Measurements from ENCODE around the gene CDKN2A. TPM values are rescaled to one million over a fixed set of nuclear protein-coding genes. Genes with fewer than 3 reads are reported as not detected.

CDKN2A gene
- total and polyA plus RNA-seq, 9 of the 15 experiments (the other 6 are each of a cell fraction or from before 2014, with no cell fraction given), result not detected

DNA sequence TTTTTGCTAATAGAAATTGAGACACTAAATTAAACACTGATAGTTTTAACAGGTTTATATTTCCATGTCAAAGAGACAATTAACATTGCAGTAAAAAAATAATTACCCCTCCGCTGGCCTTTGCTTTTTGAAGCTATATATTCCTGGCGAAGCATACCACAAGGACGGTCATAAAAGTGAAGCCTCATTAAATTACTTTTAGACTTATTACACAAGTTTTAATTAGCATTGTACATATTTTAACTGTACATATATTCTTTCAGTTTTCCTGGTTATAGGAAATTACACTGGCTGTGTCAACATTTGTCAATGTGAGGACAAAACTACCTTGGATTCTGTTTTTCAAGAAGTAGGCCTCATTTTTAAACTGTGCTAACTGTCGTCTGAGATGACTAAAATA is 1.2 kb downstream of the CDKN2A start (continued):
- TF ChIP-seq, protein P1, sequence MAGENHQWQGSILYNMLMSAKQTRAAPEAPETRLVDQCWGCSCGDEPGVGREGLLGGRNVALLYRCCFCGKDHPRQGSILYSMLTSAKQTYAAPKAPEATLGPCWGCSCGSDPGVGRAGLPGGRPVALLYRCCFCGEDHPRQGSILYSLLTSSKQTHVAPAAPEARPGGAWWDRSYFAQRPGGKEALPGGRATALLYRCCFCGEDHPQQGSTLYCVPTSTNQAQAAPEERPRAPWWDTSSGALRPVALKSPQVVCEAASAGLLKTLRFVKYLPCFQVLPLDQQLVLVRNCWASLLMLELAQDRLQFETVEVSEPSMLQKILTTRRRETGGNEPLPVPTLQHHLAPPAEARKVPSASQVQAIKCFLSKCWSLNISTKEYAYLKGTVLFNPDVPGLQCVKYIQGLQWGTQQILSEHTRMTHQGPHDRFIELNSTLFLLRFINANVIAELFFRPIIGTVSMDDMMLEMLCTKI (IDR thresholded peaks at IDR 0.05; ENCODE audit: partially characterized antibody), result no peak
- no peak for TF ChIP-seq JUNB (CRISPR knock-in tag; conservative IDR thresholded peaks at IDR 0.05)
- TF ChIP-seq, protein P2, sequence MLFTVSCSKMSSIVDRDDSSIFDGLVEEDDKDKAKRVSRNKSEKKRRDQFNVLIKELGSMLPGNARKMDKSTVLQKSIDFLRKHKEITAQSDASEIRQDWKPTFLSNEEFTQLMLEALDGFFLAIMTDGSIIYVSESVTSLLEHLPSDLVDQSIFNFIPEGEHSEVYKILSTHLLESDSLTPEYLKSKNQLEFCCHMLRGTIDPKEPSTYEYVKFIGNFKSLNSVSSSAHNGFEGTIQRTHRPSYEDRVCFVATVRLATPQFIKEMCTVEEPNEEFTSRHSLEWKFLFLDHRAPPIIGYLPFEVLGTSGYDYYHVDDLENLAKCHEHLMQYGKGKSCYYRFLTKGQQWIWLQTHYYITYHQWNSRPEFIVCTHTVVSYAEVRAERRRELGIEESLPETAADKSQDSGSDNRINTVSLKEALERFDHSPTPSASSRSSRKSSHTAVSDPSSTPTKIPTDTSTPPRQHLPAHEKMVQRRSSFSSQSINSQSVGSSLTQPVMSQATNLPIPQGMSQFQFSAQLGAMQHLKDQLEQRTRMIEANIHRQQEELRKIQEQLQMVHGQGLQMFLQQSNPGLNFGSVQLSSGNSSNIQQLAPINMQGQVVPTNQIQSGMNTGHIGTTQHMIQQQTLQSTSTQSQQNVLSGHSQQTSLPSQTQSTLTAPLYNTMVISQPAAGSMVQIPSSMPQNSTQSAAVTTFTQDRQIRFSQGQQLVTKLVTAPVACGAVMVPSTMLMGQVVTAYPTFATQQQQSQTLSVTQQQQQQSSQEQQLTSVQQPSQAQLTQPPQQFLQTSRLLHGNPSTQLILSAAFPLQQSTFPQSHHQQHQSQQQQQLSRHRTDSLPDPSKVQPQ (CRISPR knock-in tag; IDR thresholded peaks at IDR 0.05; ENCODE audit: borderline replicate concordance), result no peak
- TF ChIP-seq, protein P3, sequence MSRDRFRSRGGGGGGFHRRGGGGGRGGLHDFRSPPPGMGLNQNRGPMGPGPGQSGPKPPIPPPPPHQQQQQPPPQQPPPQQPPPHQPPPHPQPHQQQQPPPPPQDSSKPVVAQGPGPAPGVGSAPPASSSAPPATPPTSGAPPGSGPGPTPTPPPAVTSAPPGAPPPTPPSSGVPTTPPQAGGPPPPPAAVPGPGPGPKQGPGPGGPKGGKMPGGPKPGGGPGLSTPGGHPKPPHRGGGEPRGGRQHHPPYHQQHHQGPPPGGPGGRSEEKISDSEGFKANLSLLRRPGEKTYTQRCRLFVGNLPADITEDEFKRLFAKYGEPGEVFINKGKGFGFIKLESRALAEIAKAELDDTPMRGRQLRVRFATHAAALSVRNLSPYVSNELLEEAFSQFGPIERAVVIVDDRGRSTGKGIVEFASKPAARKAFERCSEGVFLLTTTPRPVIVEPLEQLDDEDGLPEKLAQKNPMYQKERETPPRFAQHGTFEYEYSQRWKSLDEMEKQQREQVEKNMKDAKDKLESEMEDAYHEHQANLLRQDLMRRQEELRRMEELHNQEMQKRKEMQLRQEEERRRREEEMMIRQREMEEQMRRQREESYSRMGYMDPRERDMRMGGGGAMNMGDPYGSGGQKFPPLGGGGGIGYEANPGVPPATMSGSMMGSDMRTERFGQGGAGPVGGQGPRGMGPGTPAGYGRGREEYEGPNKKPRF (IDR thresholded peaks at IDR 0.05; ENCODE audit: low read depth, low read length), result no peak
- no peak for TF ChIP-seq ZNF778 (CRISPR knock-in tag; IDR thresholded peaks at IDR 0.05)
- TF ChIP-seq SUPT5H (IDR thresholded peaks at IDR 0.05), result no peak
- TF ChIP-seq, protein P4, sequence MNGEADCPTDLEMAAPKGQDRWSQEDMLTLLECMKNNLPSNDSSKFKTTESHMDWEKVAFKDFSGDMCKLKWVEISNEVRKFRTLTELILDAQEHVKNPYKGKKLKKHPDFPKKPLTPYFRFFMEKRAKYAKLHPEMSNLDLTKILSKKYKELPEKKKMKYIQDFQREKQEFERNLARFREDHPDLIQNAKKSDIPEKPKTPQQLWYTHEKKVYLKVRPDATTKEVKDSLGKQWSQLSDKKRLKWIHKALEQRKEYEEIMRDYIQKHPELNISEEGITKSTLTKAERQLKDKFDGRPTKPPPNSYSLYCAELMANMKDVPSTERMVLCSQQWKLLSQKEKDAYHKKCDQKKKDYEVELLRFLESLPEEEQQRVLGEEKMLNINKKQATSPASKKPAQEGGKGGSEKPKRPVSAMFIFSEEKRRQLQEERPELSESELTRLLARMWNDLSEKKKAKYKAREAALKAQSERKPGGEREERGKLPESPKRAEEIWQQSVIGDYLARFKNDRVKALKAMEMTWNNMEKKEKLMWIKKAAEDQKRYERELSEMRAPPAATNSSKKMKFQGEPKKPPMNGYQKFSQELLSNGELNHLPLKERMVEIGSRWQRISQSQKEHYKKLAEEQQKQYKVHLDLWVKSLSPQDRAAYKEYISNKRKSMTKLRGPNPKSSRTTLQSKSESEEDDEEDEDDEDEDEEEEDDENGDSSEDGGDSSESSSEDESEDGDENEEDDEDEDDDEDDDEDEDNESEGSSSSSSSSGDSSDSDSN (IDR thresholded peaks at IDR 0.05; ENCODE audit: borderline replicate concordance in 1 of 2, low read depth in 2 of 2, low read length in 2 of 2), result no peak

All from K562 (cell line).